Ishikawa (cell line): ENCODE measurements around the gene SLC38A10.

Experiments
- CEBPB ChIP-seq: IDR thresholded peaks from 2 replicates; pipeline ENCODE4 v1.6.1; 2012
- CREB1 ChIP-seq: IDR thresholded peaks from 2 replicates; pipeline ENCODE4 v1.6.1; 2012; ENCODE audit warnings: low read depth
- EGR1 ChIP-seq: IDR thresholded peaks from 2 replicates; pipeline ENCODE4 v1.6.1; 2012
- EP300 ChIP-seq: IDR thresholded peaks from 2 replicates; pipeline ENCODE4 v1.6.1; 2012; ENCODE audit warnings: borderline replicate concordance
- FOXM1 ChIP-seq: IDR thresholded peaks from 2 replicates; pipeline ENCODE4 v1.6.1; 2012; ENCODE audit warnings: low read depth, borderline replicate concordance
- NFIC ChIP-seq: IDR thresholded peaks from 2 replicates; pipeline ENCODE4 v1.6.1; 2012
- RAD21 ChIP-seq: IDR thresholded peaks from 2 replicates; pipeline ENCODE4 v1.6.1; 2012; ENCODE audit warnings: low read depth
- TAF1 ChIP-seq: IDR thresholded peaks from 2 replicates; pipeline ENCODE4 v1.6.1; 2012; ENCODE audit warnings: low read depth, mild to moderate bottlenecking
- TCF12 ChIP-seq: IDR thresholded peaks from 2 replicates; pipeline ENCODE4 v1.6.1; 2012; ENCODE audit warnings: low read depth
- TEAD4 ChIP-seq: IDR thresholded peaks from 2 replicates; pipeline ENCODE4 v1.6.1; 2012
- YY1 ChIP-seq: IDR thresholded peaks from 2 replicates; pipeline ENCODE4 v1.6.1; 2012; ENCODE audit warnings: low read depth
- ZBTB7A ChIP-seq: IDR thresholded peaks from 2 replicates; pipeline ENCODE4 v1.6.1; 2012; ENCODE audit warnings: low read depth
- TF ChIP-seq, protein P1 (sequence below): IDR thresholded peaks from 2 replicates; pipeline ENCODE4 v1.6.1; 2012; ENCODE audit warnings: low read depth, mild to moderate bottlenecking
- TF ChIP-seq, protein P2 (sequence below): IDR thresholded peaks from 2 replicates; pipeline ENCODE4 v1.6.1; 2012
- TF ChIP-seq, protein P3 (sequence below): IDR thresholded peaks from 2 replicates; pipeline ENCODE4 v1.6.1; 2012

Gene SLC38A10

DNA sequence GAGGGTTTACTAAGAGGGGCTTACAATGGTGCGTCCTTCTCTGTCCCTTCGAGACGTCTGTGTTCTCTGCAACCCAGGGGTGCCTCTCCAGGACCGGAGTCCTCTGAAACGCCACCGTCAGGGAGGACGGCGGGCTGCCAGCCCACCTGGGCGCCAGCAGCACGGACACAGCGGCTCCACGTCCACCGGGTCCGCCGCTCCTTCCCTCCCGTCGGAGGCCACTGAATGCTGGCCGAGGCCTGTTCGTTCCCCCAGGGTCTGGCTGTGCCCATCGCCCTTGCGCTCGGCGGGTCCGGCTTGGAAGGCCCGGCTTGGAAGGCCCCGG, 56.7 kb downstream of the SLC38A10 start:
- no peak for TF ChIP-seq CEBPB
- no peak for TF ChIP-seq TAF1

DNA sequence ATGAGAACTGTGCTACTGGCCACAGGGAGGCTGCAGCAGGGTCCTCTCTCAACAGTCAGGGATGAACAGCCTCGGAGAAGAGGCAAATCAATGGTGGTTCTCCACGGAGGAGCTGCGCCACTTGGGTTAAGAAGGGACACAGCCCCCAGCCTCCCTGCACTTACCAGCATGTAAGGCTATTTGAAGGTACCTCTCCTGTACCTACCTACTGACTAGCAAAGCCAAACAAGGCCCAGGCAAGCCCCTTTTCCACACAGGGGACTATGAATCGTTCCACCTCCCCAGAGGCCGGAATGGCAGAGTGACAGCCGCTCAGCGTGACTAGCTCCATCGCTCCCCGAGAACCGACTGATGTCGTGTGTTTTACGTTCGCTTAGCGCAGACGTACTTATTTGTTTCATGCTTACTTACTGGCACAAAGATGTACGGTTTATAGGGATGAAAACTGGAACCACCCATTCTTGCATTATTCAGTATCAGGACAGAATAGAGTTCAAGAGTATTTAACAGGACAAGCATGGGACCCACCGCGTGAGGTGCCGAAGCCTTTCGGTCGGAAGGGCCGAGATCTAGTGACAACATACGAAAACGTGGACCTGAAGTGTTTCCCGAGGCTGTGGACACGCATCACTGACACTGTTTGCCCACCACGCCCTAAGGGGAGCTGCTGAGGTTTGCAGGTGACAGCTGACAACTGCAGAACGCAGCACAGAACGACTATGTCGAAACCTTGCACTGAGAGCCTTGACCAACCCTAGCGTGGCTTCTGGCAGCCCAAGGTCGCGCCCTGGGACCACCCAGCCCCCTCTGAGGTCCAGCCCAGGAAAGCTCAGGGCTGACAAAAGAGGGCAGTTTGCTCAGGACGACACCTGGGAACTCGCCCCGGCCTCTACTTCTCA, 57.3 kb downstream of the SLC38A10 start:
- TF ChIP-seq CEBPB (no peak), TAF1 (no peak), YY1 (no peak), CREB1 (no peak), TCF12 (no peak)
- TF ChIP-seq, protein P1, sequence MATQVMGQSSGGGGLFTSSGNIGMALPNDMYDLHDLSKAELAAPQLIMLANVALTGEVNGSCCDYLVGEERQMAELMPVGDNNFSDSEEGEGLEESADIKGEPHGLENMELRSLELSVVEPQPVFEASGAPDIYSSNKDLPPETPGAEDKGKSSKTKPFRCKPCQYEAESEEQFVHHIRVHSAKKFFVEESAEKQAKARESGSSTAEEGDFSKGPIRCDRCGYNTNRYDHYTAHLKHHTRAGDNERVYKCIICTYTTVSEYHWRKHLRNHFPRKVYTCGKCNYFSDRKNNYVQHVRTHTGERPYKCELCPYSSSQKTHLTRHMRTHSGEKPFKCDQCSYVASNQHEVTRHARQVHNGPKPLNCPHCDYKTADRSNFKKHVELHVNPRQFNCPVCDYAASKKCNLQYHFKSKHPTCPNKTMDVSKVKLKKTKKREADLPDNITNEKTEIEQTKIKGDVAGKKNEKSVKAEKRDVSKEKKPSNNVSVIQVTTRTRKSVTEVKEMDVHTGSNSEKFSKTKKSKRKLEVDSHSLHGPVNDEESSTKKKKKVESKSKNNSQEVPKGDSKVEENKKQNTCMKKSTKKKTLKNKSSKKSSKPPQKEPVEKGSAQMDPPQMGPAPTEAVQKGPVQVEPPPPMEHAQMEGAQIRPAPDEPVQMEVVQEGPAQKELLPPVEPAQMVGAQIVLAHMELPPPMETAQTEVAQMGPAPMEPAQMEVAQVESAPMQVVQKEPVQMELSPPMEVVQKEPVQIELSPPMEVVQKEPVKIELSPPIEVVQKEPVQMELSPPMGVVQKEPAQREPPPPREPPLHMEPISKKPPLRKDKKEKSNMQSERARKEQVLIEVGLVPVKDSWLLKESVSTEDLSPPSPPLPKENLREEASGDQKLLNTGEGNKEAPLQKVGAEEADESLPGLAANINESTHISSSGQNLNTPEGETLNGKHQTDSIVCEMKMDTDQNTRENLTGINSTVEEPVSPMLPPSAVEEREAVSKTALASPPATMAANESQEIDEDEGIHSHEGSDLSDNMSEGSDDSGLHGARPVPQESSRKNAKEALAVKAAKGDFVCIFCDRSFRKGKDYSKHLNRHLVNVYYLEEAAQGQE, result no peak

DNA sequence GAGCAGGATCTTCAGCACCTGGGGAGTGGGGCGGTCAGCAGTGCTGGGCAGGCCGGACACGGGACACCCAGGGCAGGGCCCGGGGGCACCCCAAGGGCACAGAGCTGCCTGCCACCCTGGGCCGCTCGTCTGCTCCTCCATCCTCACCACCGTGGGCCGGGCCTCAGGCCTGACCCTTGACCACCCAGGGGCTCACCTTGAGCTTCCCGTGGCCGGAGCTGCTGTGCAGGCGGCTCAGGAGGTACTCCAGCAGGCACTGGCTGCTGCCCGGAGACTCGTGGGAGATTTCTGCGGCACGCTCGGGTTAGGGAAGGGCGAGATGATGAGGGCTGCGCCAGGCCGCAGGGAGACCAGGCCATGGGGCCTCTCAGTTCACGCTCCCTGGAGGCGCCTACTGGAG, 58.3 kb downstream of the SLC38A10 start:
- TF ChIP-seq, protein P2, sequence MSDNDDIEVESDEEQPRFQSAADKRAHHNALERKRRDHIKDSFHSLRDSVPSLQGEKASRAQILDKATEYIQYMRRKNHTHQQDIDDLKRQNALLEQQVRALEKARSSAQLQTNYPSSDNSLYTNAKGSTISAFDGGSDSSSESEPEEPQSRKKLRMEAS, result no peak
- TF ChIP-seq CREB1 (no peak), NFIC (no peak), EGR1 (no peak), YY1 (no peak), ZBTB7A (no peak), FOXM1 (no peak), RAD21 (no peak), TEAD4 (no peak), TAF1 (no peak), CEBPB (no peak), EP300 (no peak), TCF12 (no peak)
- TF ChIP-seq, protein P1, result no peak
- TF ChIP-seq, protein P3, sequence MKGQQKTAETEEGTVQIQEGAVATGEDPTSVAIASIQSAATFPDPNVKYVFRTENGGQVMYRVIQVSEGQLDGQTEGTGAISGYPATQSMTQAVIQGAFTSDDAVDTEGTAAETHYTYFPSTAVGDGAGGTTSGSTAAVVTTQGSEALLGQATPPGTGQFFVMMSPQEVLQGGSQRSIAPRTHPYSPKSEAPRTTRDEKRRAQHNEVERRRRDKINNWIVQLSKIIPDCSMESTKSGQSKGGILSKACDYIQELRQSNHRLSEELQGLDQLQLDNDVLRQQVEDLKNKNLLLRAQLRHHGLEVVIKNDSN, result no peak

DNA sequence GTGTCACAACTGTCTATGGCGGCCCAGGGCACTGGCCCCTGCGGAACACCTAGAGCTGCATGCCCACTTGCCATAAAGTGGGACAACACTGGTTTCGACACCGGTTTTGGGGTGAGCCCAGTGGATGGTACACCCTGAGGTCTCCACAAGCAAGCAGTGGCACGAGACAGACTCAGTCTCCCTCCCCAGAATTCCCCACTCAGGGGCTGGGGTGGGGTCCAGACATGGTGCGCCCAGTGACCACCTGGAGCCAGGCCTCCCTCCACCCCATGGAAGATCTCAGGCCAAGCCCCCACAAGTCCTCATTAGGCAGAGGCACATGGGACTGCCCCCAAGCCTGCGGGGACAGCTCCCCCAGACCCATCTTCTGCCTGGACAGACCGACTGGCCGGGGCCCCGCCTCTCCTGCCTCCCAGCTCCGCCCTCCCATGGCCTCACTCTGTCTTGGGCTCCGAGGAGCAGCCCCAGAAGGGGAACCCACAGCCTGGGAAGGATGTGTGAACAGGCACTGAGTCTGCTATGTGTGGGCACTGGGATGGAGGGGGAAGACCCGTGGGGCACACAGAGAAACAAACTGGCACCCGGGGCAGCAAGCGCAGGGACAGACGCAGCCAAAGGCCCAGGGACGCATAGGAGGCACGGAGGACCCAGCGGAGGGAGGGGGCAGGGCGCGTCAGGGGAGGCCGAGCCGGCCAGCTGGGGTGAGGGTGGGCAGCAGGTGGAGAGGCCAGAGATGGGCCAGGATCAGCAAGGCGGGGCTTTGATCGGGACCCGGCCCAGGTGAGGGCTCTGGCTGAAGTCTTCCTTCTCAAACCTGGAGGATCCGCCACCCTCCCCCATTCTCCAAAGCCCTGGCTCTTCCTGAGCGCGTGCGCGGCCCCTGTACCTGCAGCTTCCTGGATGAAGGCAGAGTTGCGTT, 59.0 kb downstream of the SLC38A10 start:
- TF ChIP-seq ZBTB7A (no peak), CEBPB (no peak), YY1 (no peak), RAD21 (no peak), TCF12 (no peak), EP300 (no peak), EGR1 (no peak), FOXM1 (no peak)
- TF ChIP-seq, protein P2, result no peak
- TF ChIP-seq, protein P3, result no peak

DNA sequence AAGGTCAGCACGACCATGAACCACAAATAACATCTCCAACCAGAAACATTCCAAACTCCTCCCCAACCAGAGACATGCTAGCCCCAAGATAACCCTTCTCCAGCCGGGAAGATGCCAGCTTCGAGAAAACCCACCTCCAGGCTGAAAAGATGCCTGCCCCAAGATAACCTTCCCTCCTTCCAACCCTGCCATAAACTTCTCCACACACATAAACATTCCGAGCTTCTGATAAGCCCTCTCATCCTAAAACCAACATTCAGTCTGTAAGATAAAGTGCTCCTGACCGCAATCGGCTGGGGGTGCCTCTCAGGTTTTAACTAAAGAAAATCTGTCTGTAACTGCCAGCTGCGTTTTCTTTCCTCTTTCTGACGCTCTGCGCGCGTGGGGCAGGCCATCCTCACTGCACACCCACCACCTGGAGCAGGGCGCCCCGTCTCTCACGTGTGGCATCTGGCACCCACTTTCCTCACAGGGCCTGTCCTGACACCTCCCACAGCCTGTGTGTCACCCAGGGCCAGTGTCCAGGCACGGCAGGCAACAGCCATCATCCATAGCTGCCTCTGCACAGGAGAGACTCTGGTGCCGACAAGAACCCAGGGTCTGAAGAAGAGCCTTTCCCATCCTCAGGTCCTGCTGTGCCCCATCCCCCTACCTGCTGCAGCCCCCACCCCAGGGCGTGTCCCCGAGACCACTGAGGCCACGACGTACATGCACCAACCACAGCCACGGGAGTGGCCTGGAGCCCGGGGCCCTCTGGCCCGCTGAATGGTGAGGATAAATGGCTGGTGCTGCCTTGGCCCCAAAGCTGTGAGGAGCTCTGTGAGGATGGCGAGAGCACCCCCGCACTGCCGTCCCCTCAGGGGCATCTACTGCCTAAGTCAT, 59.9 kb downstream of the SLC38A10 start:
- TF ChIP-seq EGR1, result no peak
- TF ChIP-seq, protein P1, result no peak
- no peak for TF ChIP-seq TEAD4
- TF ChIP-seq YY1, result no peak
- TF ChIP-seq EP300, result no peak
- TF ChIP-seq, protein P3, result no peak
- TF ChIP-seq RAD21, result no peak
- no peak for TF ChIP-seq TAF1
- TF ChIP-seq CREB1, result no peak
- TF ChIP-seq FOXM1, result no peak
- no peak for TF ChIP-seq NFIC
- no peak for TF ChIP-seq ZBTB7A
- no peak for TF ChIP-seq TCF12
- no peak for TF ChIP-seq CEBPB
